Superior temporal gyrus (tissue), 1 donor: ENCODE measurements around the gene CLDN25.
"Not testable (repeated sequence)": the region's sequence is repeated elsewhere in the genome, so short reads cannot be mapped to it uniquely, and the experiment has no call there.

Experiments used
- DNase-seq: peaks from one replicate; pipeline ENCODE4 v3.0.0-alpha.2; 2016; ENCODE audit errors: extremely low spot score

Gene CLDN25

GRCh38 chr11:113779496-113779895, at the start of gene CLDN25:
Gene CLDN25, plus strand, starts transcription at chr11:113779796. Its CDS starts 0 bp downstream, at chr11:113779796.
- DNase-seq: no peak

- DNase-seq: peak; percentile 95
These were observed 48.5 kb upstream of the CLDN25 start for GRCh38 chr11:113730887-113731726.

- no peak for DNase-seq
These were observed 47.5 kb upstream of the CLDN25 start for GRCh38 chr11:113732092-113732491.

GRCh38 chr11:113736323-113736722, 43.3 kb upstream of the CLDN25 start:
- no peak for DNase-seq

- no peak for DNase-seq
These were observed 26.7 kb upstream of the CLDN25 start for GRCh38 chr11:113752932-113753331.

- DNase-seq: no peak
These were observed 19.4 kb upstream of the CLDN25 start for GRCh38 chr11:113760241-113760640.

- not testable (repeated sequence) for DNase-seq
These were observed 16.6 kb upstream of the CLDN25 start for GRCh38 chr11:113763040-113763439.

GRCh38 chr11:113764527-113765219, 14.9 kb upstream of the CLDN25 start:
- no peak for DNase-seq

GRCh38 chr11:113771964-113772363, 7.6 kb upstream of the CLDN25 start:
- no peak for DNase-seq

- DNase-seq: no peak
These were observed 6.5 kb upstream of the CLDN25 start for GRCh38 chr11:113773092-113773415.

- peak; percentile 98 for DNase-seq
These were observed 6.0 kb upstream of the CLDN25 start, which contains the start of gene ZW10 for GRCh38 chr11:113773416-113774173. Gene ZW10, minus strand, starts transcription at chr11:113773692. Its CDS starts 26 bp downstream, at chr11:113773666.

GRCh38 chr11:113774174-113774503, 5.5 kb upstream of the CLDN25 start:
- no peak for DNase-seq

- peak; percentile 91 for DNase-seq
These were observed 1.3 kb upstream of the CLDN25 start for GRCh38 chr11:113778111-113778910.

- no peak for DNase-seq
These were observed 2.1 kb downstream of the CLDN25 start for GRCh38 chr11:113781682-113782081.

GRCh38 chr11:113782134-113782533, 2.5 kb downstream of the CLDN25 start:
- no peak for DNase-seq

- not testable (repeated sequence) for DNase-seq
These were observed 9.4 kb downstream of the CLDN25 start for GRCh38 chr11:113789016-113789415.

GRCh38 chr11:113789675-113790320, 10.2 kb downstream of the CLDN25 start:
- no peak for DNase-seq

- peak; percentile 93 for DNase-seq
These were observed 17.2 kb downstream of the CLDN25 start for GRCh38 chr11:113796663-113797259.

- no peak for DNase-seq
These were observed 23.0 kb downstream of the CLDN25 start for GRCh38 chr11:113802621-113803020.

- no peak for DNase-seq
These were observed 26.0 kb downstream of the CLDN25 start for GRCh38 chr11:113805640-113806039.

GRCh38 chr11:113806406-113806805, 26.8 kb downstream of the CLDN25 start:
- no peak for DNase-seq
